Tibial nerve (tissue), 4 donors: ENCODE results near the gene C22orf39. TPM values are rescaled to one million over a fixed set of nuclear protein-coding genes. Genes with fewer than 3 reads are reported as not detected.
"Not testable (repeated sequence)": the region's sequence is repeated elsewhere in the genome, so short reads cannot be mapped to it uniquely, and the experiment has no call there.

Source experiments
- DNase-seq, 2 donors: peaks; one replicate each; pipeline ENCODE4 v3.0.0-alpha.2; 2019; ENCODE audit warnings: low spot score in 2 of 2
- H3K27ac ChIP-seq, 4 donors: fragments of 200-600 bp; sonication (generic) in 3 of 4; one replicate each; pipeline ENCODE4 v1.5.1; 2017 to 2019; ENCODE audit warnings: mild to moderate bottlenecking in 1 of 4
- H3K27me3 ChIP-seq, 2 donors: fragments of 200-600 bp; sonication (generic) in 1 of 2; one replicate each; pipeline versions ENCODE4 v1.5.1 to v1.6.0; 2017 to 2019
- H3K36me3 ChIP-seq, 3 donors: fragments of 200-600 bp; sonication (generic); one replicate each; pipeline ENCODE4 v1.5.1; 2018 to 2019
- H3K4me1 ChIP-seq, 4 donors: fragments of 200-600 bp; sonication (generic) in 3 of 4; one replicate each; pipeline ENCODE4 v1.5.1; 2017 to 2019
- H3K4me3 ChIP-seq, 4 donors: fragments of 200-600 bp; sonication (generic) in 3 of 4; one replicate each; pipeline ENCODE4 v1.5.1; 2017 to 2019; ENCODE audit warnings: mild to moderate bottlenecking in 1 of 4, moderate library complexity in 1 of 4
- H3K9me3 ChIP-seq, 4 donors: fragments of 200-600 bp; sonication (generic) in 3 of 4; one replicate each; pipeline ENCODE4 v1.5.1; 2017 to 2019
- CTCF ChIP-seq, 5 experiments: fragments of 200-600 bp in 3 of 5; fragments of 450-650 bp in 2 of 5; sonication (generic) in 3 of 5; IDR thresholded peaks; one replicate each; pipeline ENCODE4 v1.5.1; 2016 to 2019; ENCODE audit warnings: antibody characterized with exemption in 5 of 5, mild to moderate bottlenecking in 3 of 5, moderate library complexity in 2 of 5
- EP300 ChIP-seq, 2 donors: sonication (generic); formaldehyde crosslinking; IDR thresholded peaks; one replicate each; pipeline ENCODE4 v1.6.1; 2017; ENCODE audit warnings: antibody characterized with exemption in 2 of 2, mild to moderate bottlenecking in 1 of 2
- POLR2A ChIP-seq, 2 donors: fragments of 450-650 bp; IDR thresholded peaks; one replicate each; pipeline ENCODE4 v1.6.1; 2017; ENCODE audit warnings: antibody characterized with exemption in 2 of 2, mild to moderate bottlenecking in 2 of 2, moderate library complexity in 2 of 2
- WGBS, 2 donors: methylation state at CpG; one replicate each; pipeline ENCODE4 v1.1.5; 2018; 5-methylcytosine and 5-hydroxymethylcytosine counted together
- total RNA-seq, 4 donors: library from RNA; depleted of rRNA; stranded (reverse); fragments of >200 nt; gene quantifications; one replicate each; pipeline ENCODE4 v1.1.0, GENCODE V29; 2016

The C22orf39 gene
- total RNA-seq, 4 donors from 2014 or later, result 58.5 to 101 (median 75.1) TPM

GRCh38 chr22:19448076-19448607, 631 bp upstream of the C22orf39 start:
- Histone ChIP-seq H3K27ac (peak overlapping the region; percentile 87 to 94 (median 90)), H3K4me3 (peak overlapping the region; percentile 61 to 95 (median 82)), H3K9me3 (no peaks in the 10 kb centered on the region), H3K36me3 (peaks cover 0 to 37% (median 0%) of the 10 kb centered on the region in 3 donors), H3K4me1 (peaks cover 0 to 32% (median 10%) of the 10 kb centered on the region in 4 donors), H3K27me3 (no peaks in the 10 kb centered on the region)
- DNase-seq, result no peak
- TF ChIP-seq EP300 (IDR thresholded peaks at IDR 0.05) (no peak), POLR2A (IDR thresholded peaks at IDR 0.05) (no peak), CTCF (IDR thresholded peaks at IDR 0.05) (no peak)
- 14 to 15% methylated on average over 14 of the region's 14 CpGs for WGBS, 2 donors

- Histone ChIP-seq H3K4me3 (peak overlapping the region; percentile 61 to 95 (median 82)), H3K27me3 (no peaks in the 10 kb centered on the region), H3K36me3 (peaks cover 0 to 37% (median 0%) of the 10 kb centered on the region in 3 donors), H3K27ac (peak overlapping the region; percentile 87 to 94 (median 90)), H3K4me1 (peaks cover 0 to 36% (median 10%) of the 10 kb centered on the region in 4 donors), H3K9me3 (no peaks in the 10 kb centered on the region)
- no peak for TF ChIP-seq EP300 (IDR thresholded peaks at IDR 0.05)
- TF ChIP-seq POLR2A (IDR thresholded peaks at IDR 0.05), result no peak
- TF ChIP-seq CTCF (IDR thresholded peaks at IDR 0.05), result no peak
- 21 to 27% methylated on average over 22 of the region's 22 CpGs for WGBS, 2 donors
- DNase-seq, result no peak
Observed at GRCh38 chr22:19446603-19447329, 745 bp downstream of the C22orf39 start.

GRCh38 chr22:19445279-19445982, 2.1 kb downstream of the C22orf39 start:
- WGBS, 2 donors, result 87 to 89% methylated on average over 9 of the region's 9 CpGs
- peaks cover 0 to 36% (median 10%) of the 10 kb centered on the region in 4 donors for H3K4me1 ChIP-seq
- not testable (repeated sequence) for H3K4me3 ChIP-seq, H3K27me3 ChIP-seq, H3K27ac ChIP-seq, H3K9me3 ChIP-seq, DNase-seq
- H3K36me3 ChIP-seq, result peaks cover 0 to 42% (median 0%) of the 10 kb centered on the region in 3 donors

GRCh38 chr22:19443544-19444211, 3.8 kb downstream of the C22orf39 start:
- Histone ChIP-seq H3K4me1 (peaks cover 0 to 32% (median 10%) of the 10 kb centered on the region in 4 donors), H3K9me3 (no peaks in the 10 kb centered on the region), H3K27ac (no peak overlapping the region), H3K27me3 (no peaks in the 10 kb centered on the region), H3K4me3 (no peak overlapping the region), H3K36me3 (peaks cover 0 to 43% (median 0%) of the 10 kb centered on the region in 3 donors)
- DNase-seq, result no peak
- WGBS, 2 donors, result 74 to 80% methylated on average over 7 of the region's 7 CpGs
- TF ChIP-seq POLR2A (IDR thresholded peaks at IDR 0.05), result no peak
- no peak for TF ChIP-seq CTCF (IDR thresholded peaks at IDR 0.05)
- TF ChIP-seq EP300 (IDR thresholded peaks at IDR 0.05), result no peak

- Histone ChIP-seq H3K27ac (no peak overlapping the region), H3K4me1 (peaks cover 0 to 24% (median 6%) of the 10 kb centered on the region in 4 donors), H3K9me3 (no peaks in the 10 kb centered on the region), H3K36me3 (peaks cover 0 to 45% (median 0%) of the 10 kb centered on the region in 3 donors), H3K27me3 (no peaks in the 10 kb centered on the region), H3K4me3 (no peak overlapping the region)
- no peak for DNase-seq
- 83 to 93% methylated on average over 2 of the region's 2 CpGs for WGBS, 2 donors
- TF ChIP-seq EP300 (IDR thresholded peaks at IDR 0.05) (no peak), POLR2A (IDR thresholded peaks at IDR 0.05) (no peak), CTCF (IDR thresholded peaks at IDR 0.05) (no peak)
Observed at GRCh38 chr22:19442166-19442565, 5.3 kb downstream of the C22orf39 start.
